ENCODE results near the gene EXOSC5. TPM values are rescaled to one million over a fixed set of nuclear protein-coding genes. Genes with fewer than 3 reads are reported as not detected.
A peak's percentile ranks its signal among the peaks of the same experiment; 100 is the strongest.

Gene EXOSC5
- total RNA-seq, 1 experiment from 2014 or later: 58.7 TPM

GRCh38 chr19:41427647-41428480 lies 30.7 kb upstream of the EXOSC5 start:
- DNase-seq: peak; percentile 39
- no peak overlapping the region for H3K9ac ChIP-seq (ENCODE audit: extremely low read depth, insufficient read length, low read length)
- H3K23me2 ChIP-seq (ENCODE audit: insufficient read length, low read depth, low read length, poor library complexity, severe bottlenecking): peaks cover 11% of the 10 kb centered on the region
- no CpG with 5 or more reads among the region's 23 CpGs for WGBS (ENCODE audit: extremely low coverage, insufficient read length, low lambda C conversion rate)
- H3K14ac ChIP-seq (ENCODE audit: insufficient read depth, low read length): peak overlapping the region; percentile 44; the same call in 1 of the 2 replicates
- H2BK12ac ChIP-seq (ENCODE audit: insufficient read length, low read depth, low read length): no peak overlapping the region
- Mint-ChIP-seq H3K9me3 (no peaks in the 10 kb centered on the region), H3K27me3 (ENCODE audit: low read depth) (no peaks in the 10 kb centered on the region), H3K4me1 (peaks cover 14 to 29% of the 10 kb centered on the region in 2 experiments), H3K36me3 (ENCODE audit: insufficient read depth in 1 of 3, low read depth in 3 of 3) (peaks cover 14 to 29% (median 28%) of the 10 kb centered on the region in 3 experiments; a peak in 6 of 7 replicates), H3K27ac (peak overlapping the region in 2 of 3 experiments; percentile 18 to 57; a peak in 2 of 7 replicates), H3K4me3 (peak overlapping the region; percentile 48 to 84)
- no peaks in the 10 kb centered on the region for H3K9me3 ChIP-seq (ENCODE audit: control insufficient read depth, low read depth, low read length)
- TF ChIP-seq, protein P1, sequence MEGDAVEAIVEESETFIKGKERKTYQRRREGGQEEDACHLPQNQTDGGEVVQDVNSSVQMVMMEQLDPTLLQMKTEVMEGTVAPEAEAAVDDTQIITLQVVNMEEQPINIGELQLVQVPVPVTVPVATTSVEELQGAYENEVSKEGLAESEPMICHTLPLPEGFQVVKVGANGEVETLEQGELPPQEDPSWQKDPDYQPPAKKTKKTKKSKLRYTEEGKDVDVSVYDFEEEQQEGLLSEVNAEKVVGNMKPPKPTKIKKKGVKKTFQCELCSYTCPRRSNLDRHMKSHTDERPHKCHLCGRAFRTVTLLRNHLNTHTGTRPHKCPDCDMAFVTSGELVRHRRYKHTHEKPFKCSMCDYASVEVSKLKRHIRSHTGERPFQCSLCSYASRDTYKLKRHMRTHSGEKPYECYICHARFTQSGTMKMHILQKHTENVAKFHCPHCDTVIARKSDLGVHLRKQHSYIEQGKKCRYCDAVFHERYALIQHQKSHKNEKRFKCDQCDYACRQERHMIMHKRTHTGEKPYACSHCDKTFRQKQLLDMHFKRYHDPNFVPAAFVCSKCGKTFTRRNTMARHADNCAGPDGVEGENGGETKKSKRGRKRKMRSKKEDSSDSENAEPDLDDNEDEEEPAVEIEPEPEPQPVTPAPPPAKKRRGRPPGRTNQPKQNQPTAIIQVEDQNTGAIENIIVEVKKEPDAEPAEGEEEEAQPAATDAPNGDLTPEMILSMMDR (conservative IDR thresholded peaks at IDR 0.05): no peak
- no peaks in the 10 kb centered on the region for H3K79me2 ChIP-seq (ENCODE audit: insufficient read depth, low read length)
- no peak overlapping the region for H2BK20ac ChIP-seq (ENCODE audit: low read depth, low read length, poor library complexity, severe bottlenecking)
- no peak overlapping the region for H4K91ac ChIP-seq (ENCODE audit: insufficient read length, low read depth, low read length)
- no peak overlapping the region for H3K56ac ChIP-seq (ENCODE audit: insufficient read length, low read depth, low read length)
- H3K4me2 ChIP-seq (ENCODE audit: insufficient read depth, insufficient read length, low read length): peak overlapping the region; percentile 80
- H3K18ac ChIP-seq (ENCODE audit: insufficient read length, low read depth, low read length): peak overlapping the region; percentile 22
- no peak overlapping the region for H2AK5ac ChIP-seq (ENCODE audit: insufficient read length, low read length)
- no peaks in the 10 kb centered on the region for H3K4me1 ChIP-seq (ENCODE audit: insufficient read depth, low read length)
- H2BK5ac ChIP-seq (ENCODE audit: insufficient read length, low read length): no peak overlapping the region
- no peak overlapping the region for H2BK120ac ChIP-seq (ENCODE audit: low read depth, low read length, poor library complexity, severe bottlenecking)
- no peak overlapping the region for H4K8ac ChIP-seq (replicated peaks; ENCODE audit: insufficient read length, low read depth, low read length)
- H2AFZ ChIP-seq (ENCODE audit: low read length): no peak overlapping the region
- no peak overlapping the region for H3K27ac ChIP-seq (ENCODE audit: insufficient read length, low read depth, low read length)
- no peak overlapping the region for H3T11ph ChIP-seq (ENCODE audit: low read length)
- H4K20me1 ChIP-seq (ENCODE audit: control insufficient read depth, insufficient read depth, insufficient read length): no peaks in the 10 kb centered on the region
- no peak overlapping the region for H4K5ac ChIP-seq (ENCODE audit: insufficient read length, low read depth, low read length)
- H2BK15ac ChIP-seq (ENCODE audit: low read depth, low read length): no peak overlapping the region
- no peaks in the 10 kb centered on the region for H3K27me3 ChIP-seq (ENCODE audit: insufficient read depth, low read length)
- no peak overlapping the region for H3K4ac ChIP-seq (ENCODE audit: low read depth, low read length)
- no peak overlapping the region for H3K23ac ChIP-seq (ENCODE audit: insufficient read length, low read depth, low read length)
- no peaks in the 10 kb centered on the region for H3K79me1 ChIP-seq (ENCODE audit: insufficient read depth, low read depth, low read length, poor library complexity, severe bottlenecking)
